K562 (cell line): ENCODE data around the gene LTA. TPM values are rescaled to one million over a fixed set of nuclear protein-coding genes. Genes with fewer than 3 reads are reported as not detected.

ENCODE experiments used
- EP400 ChIP-seq: fragments of 450-650 bp; IDR thresholded peaks from 2 replicates; pipeline ENCODE4 v1.6.1; 2017; ENCODE audit warnings: antibody characterized with exemption, mild to moderate bottlenecking, moderate library complexity
- HNRNPL ChIP-seq: fragments of 200-400 bp; formaldehyde crosslinking; IDR thresholded peaks from 2 replicates; pipeline ENCODE4 v1.6.1; 2017; ENCODE audit warnings: low read depth, mild to moderate bottlenecking, low read length
- NFE2 ChIP-seq: IDR thresholded peaks from 2 replicates; pipeline ENCODE4 v1.6.1; 2014; ENCODE audit warnings: antibody characterized with exemption, low read depth
- NR1H2 ChIP-seq: sonication (generic); formaldehyde crosslinking; IDR thresholded peaks from 2 replicates; pipeline ENCODE4 v1.4.0; 2020; ENCODE audit warnings: mild to moderate bottlenecking, missing genetic modification reagents
- TBL1XR1 ChIP-seq, 2 experiments: IDR thresholded peaks; 2 replicates each; pipeline ENCODE4 v1.6.1; 2012; ENCODE audit warnings: improper control_type of control experiment in 2 of 2, low read length in 2 of 2, mild to moderate bottlenecking in 1 of 2
- ZSCAN29 ChIP-seq: fragments of 450-650 bp; IDR thresholded peaks from 2 replicates; pipeline ENCODE4 v1.6.1; 2017
- polyA plus RNA-seq, 8 experiments: library from polyadenylated mRNA; depleted of rRNA in 4 of 8; stranded (reverse) in 5 of 8; unstranded in 3 of 8; fragments of >200 nt; fragmentation: Nextera tagmentation in 2 of 8; fragmentation: Illumina TruSeq in 1 of 8; extraction: Ambion mirVana in 2 of 8; extraction: Trizol in 1 of 8; gene quantifications; 2 replicates each; pipeline versions ENCODE4 v1.2.1 to v1.2.3, GENCODE V29; 2011 to 2014; ENCODE audit warnings: inconsistent platforms in 1 of 8, missing spikeins in 1 of 8
- total RNA-seq, 7 experiments: library from RNA; depleted of rRNA in 6 of 7; stranded (reverse); fragments of >200 nt in 6 of 7; fragmentation: Illumina TruSeq in 2 of 7; extraction: Trizol in 2 of 7; gene quantifications; 2 replicates each; pipeline versions ENCODE4 v1.2.1 to v1.2.3, GENCODE V29; 2011 to 2021; ENCODE audit warnings: low replicate concordance in 1 of 7
- TF ChIP-seq, protein P1 (sequence below), 2 experiments: fragments of 150-350 bp in 1 of 2; IDR thresholded peaks; 2 replicates each; pipeline ENCODE4 v1.6.1; 2012 to 2016; ENCODE audit warnings: low read depth in 2 of 2, low read length in 2 of 2, mild to moderate bottlenecking in 1 of 2, moderate library complexity in 1 of 2
- TF ChIP-seq, protein P2 (sequence below): sonication (generic); formaldehyde crosslinking; IDR thresholded peaks from 2 replicates; pipeline ENCODE4 v1.8.1; 2023; ENCODE audit warnings: mild to moderate bottlenecking, missing genetic modification reagents
- TF ChIP-seq, protein P3 (sequence below): fragments of 450-650 bp; IDR thresholded peaks from 2 replicates; pipeline ENCODE4 v1.7.0; 2016; ENCODE audit warnings: borderline replicate concordance
- TF ChIP-seq, protein P4 (sequence below), 2 experiments: IDR thresholded peaks; 2 replicates each; pipeline ENCODE4 v1.6.1; 2012; ENCODE audit warnings: improper control_type of control experiment in 2 of 2, low read depth in 2 of 2, low read length in 2 of 2, borderline replicate concordance in 1 of 2
- TF ChIP-seq, protein P5 (sequence below): sonication (generic); formaldehyde crosslinking; IDR thresholded peaks from 2 replicates; pipeline ENCODE4 v1.8.1; 2023; ENCODE audit warnings: mild to moderate bottlenecking, missing genetic modification reagents, moderate library complexity
- TF ChIP-seq, protein P6 (sequence below): sonication (generic); formaldehyde crosslinking; IDR thresholded peaks from 2 replicates; pipeline ENCODE4 v1.9.0; 2022; ENCODE audit warnings: mild to moderate bottlenecking, missing genetic modification reagents

Gene LTA
- total and polyA plus RNA-seq, 9 of the 15 experiments (the other 6 are each of a cell fraction or from before 2014, with no cell fraction given) = 0.80 TPM; not detected in 8

DNA sequence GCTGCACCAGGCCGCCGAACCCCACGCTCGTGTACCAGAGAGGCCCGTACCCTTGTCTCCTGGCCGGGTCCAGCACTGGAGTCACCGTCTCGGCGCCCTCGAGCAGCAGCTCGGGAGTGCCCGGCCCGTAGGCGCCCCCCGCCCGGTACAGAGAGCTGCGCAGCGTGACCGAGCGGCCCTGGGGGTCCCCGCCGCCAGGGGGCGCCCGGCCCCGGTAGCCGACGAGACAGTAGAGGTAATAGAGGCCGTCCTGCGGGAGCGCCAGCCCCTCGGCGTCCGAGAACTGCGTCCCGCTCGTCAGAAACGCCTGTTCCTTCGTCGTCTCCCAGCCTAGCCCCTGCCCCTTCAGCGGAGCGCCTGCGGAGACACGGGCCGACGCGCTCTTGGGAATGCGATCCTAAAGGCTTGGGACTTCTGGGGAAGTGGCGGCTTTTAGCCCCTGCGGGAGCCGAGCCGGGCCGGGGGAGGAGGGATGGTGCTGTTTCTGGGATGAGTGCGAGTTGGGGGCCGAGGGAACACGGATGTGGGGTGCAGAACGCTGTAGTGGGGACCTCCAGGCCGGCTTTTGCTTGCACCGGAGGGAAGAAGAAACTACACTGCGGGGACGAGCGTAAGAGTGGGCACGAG is 8.8 kb downstream of the LTA start (continued):
- no peak for TF ChIP-seq NFE2
- TF ChIP-seq, protein P1, sequence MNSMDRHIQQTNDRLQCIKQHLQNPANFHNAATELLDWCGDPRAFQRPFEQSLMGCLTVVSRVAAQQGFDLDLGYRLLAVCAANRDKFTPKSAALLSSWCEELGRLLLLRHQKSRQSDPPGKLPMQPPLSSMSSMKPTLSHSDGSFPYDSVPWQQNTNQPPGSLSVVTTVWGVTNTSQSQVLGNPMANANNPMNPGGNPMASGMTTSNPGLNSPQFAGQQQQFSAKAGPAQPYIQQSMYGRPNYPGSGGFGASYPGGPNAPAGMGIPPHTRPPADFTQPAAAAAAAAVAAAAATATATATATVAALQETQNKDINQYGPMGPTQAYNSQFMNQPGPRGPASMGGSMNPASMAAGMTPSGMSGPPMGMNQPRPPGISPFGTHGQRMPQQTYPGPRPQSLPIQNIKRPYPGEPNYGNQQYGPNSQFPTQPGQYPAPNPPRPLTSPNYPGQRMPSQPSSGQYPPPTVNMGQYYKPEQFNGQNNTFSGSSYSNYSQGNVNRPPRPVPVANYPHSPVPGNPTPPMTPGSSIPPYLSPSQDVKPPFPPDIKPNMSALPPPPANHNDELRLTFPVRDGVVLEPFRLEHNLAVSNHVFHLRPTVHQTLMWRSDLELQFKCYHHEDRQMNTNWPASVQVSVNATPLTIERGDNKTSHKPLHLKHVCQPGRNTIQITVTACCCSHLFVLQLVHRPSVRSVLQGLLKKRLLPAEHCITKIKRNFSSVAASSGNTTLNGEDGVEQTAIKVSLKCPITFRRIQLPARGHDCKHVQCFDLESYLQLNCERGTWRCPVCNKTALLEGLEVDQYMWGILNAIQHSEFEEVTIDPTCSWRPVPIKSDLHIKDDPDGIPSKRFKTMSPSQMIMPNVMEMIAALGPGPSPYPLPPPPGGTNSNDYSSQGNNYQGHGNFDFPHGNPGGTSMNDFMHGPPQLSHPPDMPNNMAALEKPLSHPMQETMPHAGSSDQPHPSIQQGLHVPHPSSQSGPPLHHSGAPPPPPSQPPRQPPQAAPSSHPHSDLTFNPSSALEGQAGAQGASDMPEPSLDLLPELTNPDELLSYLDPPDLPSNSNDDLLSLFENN (IDR thresholded peaks at IDR 0.05; ENCODE audit: low read depth in 2 of 2, low read length in 2 of 2) = 0 out of 4 replicates have a peak, but pooled peaks of 1 of the 2 experiments have one; percentile 36
- TF ChIP-seq, protein P2, sequence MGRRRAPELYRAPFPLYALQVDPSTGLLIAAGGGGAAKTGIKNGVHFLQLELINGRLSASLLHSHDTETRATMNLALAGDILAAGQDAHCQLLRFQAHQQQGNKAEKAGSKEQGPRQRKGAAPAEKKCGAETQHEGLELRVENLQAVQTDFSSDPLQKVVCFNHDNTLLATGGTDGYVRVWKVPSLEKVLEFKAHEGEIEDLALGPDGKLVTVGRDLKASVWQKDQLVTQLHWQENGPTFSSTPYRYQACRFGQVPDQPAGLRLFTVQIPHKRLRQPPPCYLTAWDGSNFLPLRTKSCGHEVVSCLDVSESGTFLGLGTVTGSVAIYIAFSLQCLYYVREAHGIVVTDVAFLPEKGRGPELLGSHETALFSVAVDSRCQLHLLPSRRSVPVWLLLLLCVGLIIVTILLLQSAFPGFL = 0 out of 2 replicates have a peak, but pooled peaks have one; percentile 19
- 0 out of 2 replicates have a peak, but pooled peaks have one; percentile 37 for TF ChIP-seq HNRNPL
- TF ChIP-seq, protein P3, sequence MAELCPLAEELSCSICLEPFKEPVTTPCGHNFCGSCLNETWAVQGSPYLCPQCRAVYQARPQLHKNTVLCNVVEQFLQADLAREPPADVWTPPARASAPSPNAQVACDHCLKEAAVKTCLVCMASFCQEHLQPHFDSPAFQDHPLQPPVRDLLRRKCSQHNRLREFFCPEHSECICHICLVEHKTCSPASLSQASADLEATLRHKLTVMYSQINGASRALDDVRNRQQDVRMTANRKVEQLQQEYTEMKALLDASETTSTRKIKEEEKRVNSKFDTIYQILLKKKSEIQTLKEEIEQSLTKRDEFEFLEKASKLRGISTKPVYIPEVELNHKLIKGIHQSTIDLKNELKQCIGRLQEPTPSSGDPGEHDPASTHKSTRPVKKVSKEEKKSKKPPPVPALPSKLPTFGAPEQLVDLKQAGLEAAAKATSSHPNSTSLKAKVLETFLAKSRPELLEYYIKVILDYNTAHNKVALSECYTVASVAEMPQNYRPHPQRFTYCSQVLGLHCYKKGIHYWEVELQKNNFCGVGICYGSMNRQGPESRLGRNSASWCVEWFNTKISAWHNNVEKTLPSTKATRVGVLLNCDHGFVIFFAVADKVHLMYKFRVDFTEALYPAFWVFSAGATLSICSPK = no peak
- peak; percentile 44; the same call in 1 of the 2 replicates for TF ChIP-seq EP400
- TF ChIP-seq TBL1XR1 (IDR thresholded peaks at IDR 0.05; ENCODE audit: low read length in 2 of 2) = 0 out of 4 replicates have a peak, but pooled peaks have one; percentile 14 to 49
- TF ChIP-seq, protein P4, sequence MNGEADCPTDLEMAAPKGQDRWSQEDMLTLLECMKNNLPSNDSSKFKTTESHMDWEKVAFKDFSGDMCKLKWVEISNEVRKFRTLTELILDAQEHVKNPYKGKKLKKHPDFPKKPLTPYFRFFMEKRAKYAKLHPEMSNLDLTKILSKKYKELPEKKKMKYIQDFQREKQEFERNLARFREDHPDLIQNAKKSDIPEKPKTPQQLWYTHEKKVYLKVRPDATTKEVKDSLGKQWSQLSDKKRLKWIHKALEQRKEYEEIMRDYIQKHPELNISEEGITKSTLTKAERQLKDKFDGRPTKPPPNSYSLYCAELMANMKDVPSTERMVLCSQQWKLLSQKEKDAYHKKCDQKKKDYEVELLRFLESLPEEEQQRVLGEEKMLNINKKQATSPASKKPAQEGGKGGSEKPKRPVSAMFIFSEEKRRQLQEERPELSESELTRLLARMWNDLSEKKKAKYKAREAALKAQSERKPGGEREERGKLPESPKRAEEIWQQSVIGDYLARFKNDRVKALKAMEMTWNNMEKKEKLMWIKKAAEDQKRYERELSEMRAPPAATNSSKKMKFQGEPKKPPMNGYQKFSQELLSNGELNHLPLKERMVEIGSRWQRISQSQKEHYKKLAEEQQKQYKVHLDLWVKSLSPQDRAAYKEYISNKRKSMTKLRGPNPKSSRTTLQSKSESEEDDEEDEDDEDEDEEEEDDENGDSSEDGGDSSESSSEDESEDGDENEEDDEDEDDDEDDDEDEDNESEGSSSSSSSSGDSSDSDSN (IDR thresholded peaks at IDR 0.05; ENCODE audit: borderline replicate concordance in 1 of 2, low read depth in 2 of 2, low read length in 2 of 2) = peak; percentile 95 to 96
- TF ChIP-seq, protein P5, sequence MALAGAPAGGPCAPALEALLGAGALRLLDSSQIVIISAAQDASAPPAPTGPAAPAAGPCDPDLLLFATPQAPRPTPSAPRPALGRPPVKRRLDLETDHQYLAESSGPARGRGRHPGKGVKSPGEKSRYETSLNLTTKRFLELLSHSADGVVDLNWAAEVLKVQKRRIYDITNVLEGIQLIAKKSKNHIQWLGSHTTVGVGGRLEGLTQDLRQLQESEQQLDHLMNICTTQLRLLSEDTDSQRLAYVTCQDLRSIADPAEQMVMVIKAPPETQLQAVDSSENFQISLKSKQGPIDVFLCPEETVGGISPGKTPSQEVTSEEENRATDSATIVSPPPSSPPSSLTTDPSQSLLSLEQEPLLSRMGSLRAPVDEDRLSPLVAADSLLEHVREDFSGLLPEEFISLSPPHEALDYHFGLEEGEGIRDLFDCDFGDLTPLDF (CRISPR knock-in tag) = peak; percentile 70; the same call in 1 of the 2 replicates
- TF ChIP-seq NR1H2 (CRISPR knock-in tag) = peak; percentile 96; the same call in 1 of the 2 replicates
- TF ChIP-seq ZSCAN29 = 0 out of 2 replicates have a peak, but pooled peaks have one; percentile 34
- TF ChIP-seq, protein P6, sequence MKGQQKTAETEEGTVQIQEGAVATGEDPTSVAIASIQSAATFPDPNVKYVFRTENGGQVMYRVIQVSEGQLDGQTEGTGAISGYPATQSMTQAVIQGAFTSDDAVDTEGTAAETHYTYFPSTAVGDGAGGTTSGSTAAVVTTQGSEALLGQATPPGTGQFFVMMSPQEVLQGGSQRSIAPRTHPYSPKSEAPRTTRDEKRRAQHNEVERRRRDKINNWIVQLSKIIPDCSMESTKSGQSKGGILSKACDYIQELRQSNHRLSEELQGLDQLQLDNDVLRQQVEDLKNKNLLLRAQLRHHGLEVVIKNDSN (CRISPR knock-in tag) = peak; percentile 69; the same call in 1 of the 2 replicates
